ENCODE measurements around the gene PMF1.

GRCh38 chr1:156198831-156199349 lies 13.9 kb upstream of the PMF1 start:
- no peak for TF ChIP-seq CTCF (conservative IDR thresholded peaks at IDR 0.05; ENCODE audit: low read depth in 2 of 2)
- TF ChIP-seq POLR2AphosphoS5 (IDR thresholded peaks at IDR 0.05; ENCODE audit: low read depth) = no peak
- no peak for TF ChIP-seq REST (IDR thresholded peaks at IDR 0.05; ENCODE audit: unreplicated experiment)
- TF ChIP-seq JUNB (IDR thresholded peaks at IDR 0.05; ENCODE audit: unreplicated experiment) = no peak
- no peak for TF ChIP-seq EZH2 (IDR thresholded peaks at IDR 0.05; ENCODE audit: low read depth, unreplicated experiment)
- TF ChIP-seq CREB1 (CRISPR knock-in tag; IDR thresholded peaks at IDR 0.05; ENCODE audit: low read depth) = no peak
- TF ChIP-seq EZH2phosphoT487 (IDR thresholded peaks at IDR 0.05; ENCODE audit: unreplicated experiment) = no peak
- TF ChIP-seq NANOG (IDR thresholded peaks at IDR 0.05; ENCODE audit: borderline replicate concordance) = no peak
